Smooth muscle cell (in vitro differentiated cells): ENCODE results near the gene PSG4. TPM values are rescaled to one million over a fixed set of nuclear protein-coding genes. Genes with fewer than 3 reads are reported as not detected.
"Not testable (repeated sequence)": the region's sequence is repeated elsewhere in the genome, so short reads cannot be mapped to it uniquely, and the experiment has no call there.

Experiments
- DNase-seq: peaks from one replicate; lab custom pipeline; 2025; ENCODE audit not compliant: unreplicated experiment; lab: John Stamatoyannopoulos, UW
- H2AFZ ChIP-seq: fragments of 200-600 bp; sonication (generic); 2 replicates; pipeline ENCODE4 v1.6.0; 2016; ENCODE audit warnings: antibody characterized with exemption, low read depth, mild to moderate bottlenecking
- H3F3A ChIP-seq: fragments of 200-600 bp; sonication (generic); 2 replicates; pipeline ENCODE4 v1.6.0; 2017; ENCODE audit warnings: antibody characterized with exemption, low read depth
- H3K27ac ChIP-seq: fragments of 200-600 bp; sonication (generic); 2 replicates; pipeline ENCODE4 v1.5.1; 2016; ENCODE audit warnings: low read depth, mild to moderate bottlenecking
- H3K27me3 ChIP-seq: fragments of 200-600 bp; sonication (generic); 2 replicates; pipeline ENCODE4 v1.6.1; 2016; ENCODE audit warnings: low read depth, mild to moderate bottlenecking
- H3K36me3 ChIP-seq: fragments of 200-600 bp; sonication (generic); 2 replicates; pipeline ENCODE4 v1.5.1; 2016; ENCODE audit warnings: low read depth
- H3K4me1 ChIP-seq: fragments of 200-600 bp; sonication (generic); 2 replicates; pipeline ENCODE4 v1.5.1; 2016; ENCODE audit warnings: low read depth
- H3K4me2 ChIP-seq: fragments of 200-600 bp; sonication (generic); 2 replicates; pipeline ENCODE4 v1.6.0; 2016; ENCODE audit warnings: mild to moderate bottlenecking
- H3K4me3 ChIP-seq: fragments of 200-600 bp; sonication (generic); 2 replicates; pipeline ENCODE4 v1.5.1; 2016; ENCODE audit warnings: mild to moderate bottlenecking
- H3K79me2 ChIP-seq: fragments of 200-600 bp; sonication (generic); 2 replicates; pipeline ENCODE4 v1.6.0; 2016; ENCODE audit warnings: low read depth, mild to moderate bottlenecking
- H3K9ac ChIP-seq: fragments of 200-600 bp; sonication (generic); 2 replicates; pipeline ENCODE4 v1.6.0; 2016; ENCODE audit warnings: low read depth
- H3K9me3 ChIP-seq: fragments of 200-600 bp; sonication (generic); replicated peaks from 2 replicates; pipeline ENCODE4 v1.5.1; 2016; ENCODE audit warnings: low read depth
- H4K20me1 ChIP-seq: fragments of 200-600 bp; sonication (generic); 2 replicates; pipeline ENCODE4 v1.6.0; 2016; ENCODE audit warnings: low read depth
- WGBS: methylation state at CpG from one replicate; pipeline ENCODE4 v1.1.7; 2016; ENCODE audit warnings: low lambda C conversion rate; 5-methylcytosine and 5-hydroxymethylcytosine counted together
- polyA plus RNA-seq: library from polyadenylated mRNA; unstranded; fragments of >200 nt; fragmentation: Nextera tagmentation; extraction: Ambion mirVana; gene quantifications from 2 replicates; pipeline ENCODE4 v1.2.1, GENCODE V29; 2016
- total RNA-seq: library from RNA; depleted of rRNA; stranded (reverse); fragments of >200 nt; gene quantifications from 2 replicates; pipeline ENCODE4 v1.2.3, GENCODE V29; 2014

PSG4 gene
- total and polyA plus RNA-seq, 2 experiments from 2014 or later: not detected

DNA sequence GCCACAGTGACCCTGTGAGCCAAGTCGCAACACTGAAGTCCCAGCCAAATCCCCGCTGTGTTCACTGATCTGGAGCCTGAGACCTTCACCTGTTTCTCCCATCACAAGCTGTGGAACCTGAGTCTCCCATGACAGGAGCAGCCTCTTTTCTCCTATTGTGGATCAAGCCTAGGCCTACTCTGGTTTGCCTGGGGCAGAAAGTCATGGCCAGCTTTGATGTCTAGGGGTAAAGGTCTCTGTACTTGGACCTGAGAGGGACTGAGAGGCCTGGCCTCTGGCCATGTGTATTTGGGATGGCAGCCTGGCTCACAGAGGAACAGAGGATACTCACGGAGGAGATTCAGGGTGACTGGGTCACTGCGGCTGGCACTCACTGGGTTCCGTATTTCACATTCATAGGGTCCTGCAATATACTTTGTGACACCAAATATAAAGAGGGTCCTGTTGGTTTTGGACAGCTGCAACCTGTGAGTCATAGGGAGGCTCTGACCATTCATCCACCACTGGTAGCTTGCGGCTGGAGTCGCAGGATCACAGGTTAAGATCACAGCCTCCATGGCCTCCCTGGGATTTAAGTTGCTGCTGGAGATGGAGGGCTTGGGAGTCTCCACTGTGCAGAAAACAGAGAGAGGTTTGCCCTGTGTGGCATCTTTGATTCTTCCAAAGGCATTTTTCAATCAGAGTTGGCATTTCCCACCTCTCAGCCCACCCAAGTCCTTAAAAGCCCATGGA, 7.6 kb downstream of the PSG4 start:
- not testable (repeated sequence) for H4K20me1 ChIP-seq, H3K27ac ChIP-seq
- WGBS: 79% methylated on average over 4 of the region's 7 CpGs

DNA sequence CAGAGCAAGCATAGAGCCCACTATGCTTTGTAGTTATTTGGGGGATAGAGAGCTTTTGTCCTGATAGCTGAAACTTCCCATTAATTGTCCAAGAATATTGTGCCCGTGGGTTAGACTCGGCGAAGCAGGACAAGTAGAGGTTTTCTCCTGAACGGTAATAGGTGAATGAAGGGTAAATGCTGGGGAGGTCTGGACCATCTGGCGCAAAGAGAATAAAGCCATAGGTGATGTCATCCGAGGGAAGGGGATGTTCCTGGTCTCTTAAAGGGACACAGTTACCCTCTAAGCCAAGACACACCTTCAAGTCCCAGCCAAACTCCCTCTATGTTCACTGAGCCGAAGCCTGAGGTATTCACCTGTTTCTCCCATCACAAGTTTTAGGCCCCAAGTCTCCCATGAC, 11.0 kb downstream of the PSG4 start:
- H3K9me3 ChIP-seq, H2AFZ ChIP-seq, H3K27ac ChIP-seq, H3K4me2 ChIP-seq, H3K36me3 ChIP-seq, H4K20me1 ChIP-seq, H3K9ac ChIP-seq, H3K27me3 ChIP-seq, H3K4me1 ChIP-seq, H3F3A ChIP-seq, DNase-seq, H3K79me2 ChIP-seq, H3K4me3 ChIP-seq: not testable (repeated sequence)
- 74% methylated on average over 7 of the region's 7 CpGs for WGBS

More for the DNA sequence above, 7.6 kb downstream of the PSG4 start:
- not testable (repeated sequence) for H3K27me3 ChIP-seq, H3K79me2 ChIP-seq, H3F3A ChIP-seq, H3K36me3 ChIP-seq, H3K4me2 ChIP-seq, H2AFZ ChIP-seq, H3K4me1 ChIP-seq, H3K4me3 ChIP-seq, DNase-seq, H3K9ac ChIP-seq, H3K9me3 ChIP-seq

DNA sequence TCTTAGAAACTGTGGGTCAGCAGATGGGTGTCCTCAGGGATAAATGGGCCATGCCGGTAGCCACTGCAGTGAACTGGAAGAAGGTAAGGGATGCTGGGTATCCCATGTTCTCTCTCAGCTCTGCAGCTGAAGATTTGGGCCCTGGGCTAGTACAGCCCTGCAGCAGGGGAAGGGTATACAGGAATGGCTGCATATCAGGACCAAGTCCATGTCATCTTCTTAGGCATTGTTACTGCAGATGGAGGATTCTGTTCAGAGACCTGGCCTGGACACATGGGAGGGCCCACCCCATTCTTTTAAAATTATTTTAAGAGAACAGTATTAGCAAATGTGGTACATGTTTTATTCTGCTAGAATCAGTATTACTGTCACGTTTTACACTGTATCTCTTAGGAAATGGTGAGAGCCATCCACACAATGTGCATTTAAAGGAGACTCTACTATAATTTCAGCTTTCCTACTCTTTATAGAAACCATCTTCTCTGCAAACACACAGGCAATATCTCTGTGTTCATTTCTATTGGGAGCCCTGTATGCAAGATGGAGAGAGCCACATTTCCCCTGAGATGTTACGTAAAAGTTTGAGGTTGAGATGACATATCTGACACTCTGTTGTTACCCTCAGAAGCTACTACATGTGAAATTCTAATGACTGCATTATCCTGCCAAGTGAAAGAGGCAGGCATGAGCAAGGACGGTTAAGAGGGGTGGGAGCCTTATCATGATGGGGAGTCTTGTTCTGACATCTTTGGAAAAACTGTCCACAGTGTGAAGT, 12.9 kb downstream of the PSG4 start:
- H3K27me3 ChIP-seq, H3F3A ChIP-seq, DNase-seq, H3K4me2 ChIP-seq, H3K4me1 ChIP-seq, H3K9me3 ChIP-seq, H3K79me2 ChIP-seq, H3K27ac ChIP-seq, H3K36me3 ChIP-seq, H2AFZ ChIP-seq, H4K20me1 ChIP-seq, H3K9ac ChIP-seq, H3K4me3 ChIP-seq: not testable (repeated sequence)
- WGBS: 50% methylated on average over 4 of the region's 4 CpGs

DNA sequence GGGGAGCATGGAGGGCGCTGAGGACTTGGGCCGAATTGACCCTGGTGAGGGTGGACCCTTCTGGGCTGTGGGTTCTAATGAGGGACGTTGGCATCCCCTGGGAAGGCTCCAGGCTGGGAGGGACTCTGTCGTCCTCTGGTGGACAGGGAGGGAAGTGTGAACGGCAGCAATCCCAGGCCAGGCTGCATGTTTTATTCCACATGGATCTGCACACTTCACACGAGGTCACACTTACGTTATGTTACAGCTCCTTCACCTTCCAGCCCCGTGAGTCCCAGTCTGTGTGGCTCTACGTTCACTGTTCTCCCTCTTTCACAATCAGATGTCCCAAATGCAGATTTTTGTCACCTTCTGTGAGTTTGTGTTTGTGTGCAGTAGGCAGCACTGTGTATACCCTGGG, 17.3 kb downstream of the PSG4 start:
- H4K20me1 ChIP-seq, H3K79me2 ChIP-seq, H3F3A ChIP-seq, H3K9me3 ChIP-seq, H3K9ac ChIP-seq, H3K36me3 ChIP-seq, H3K4me1 ChIP-seq, H2AFZ ChIP-seq, H3K4me3 ChIP-seq, H3K4me2 ChIP-seq, H3K27ac ChIP-seq, H3K27me3 ChIP-seq, DNase-seq: not testable (repeated sequence)
- WGBS: 57% methylated on average over 8 of the region's 9 CpGs

DNA sequence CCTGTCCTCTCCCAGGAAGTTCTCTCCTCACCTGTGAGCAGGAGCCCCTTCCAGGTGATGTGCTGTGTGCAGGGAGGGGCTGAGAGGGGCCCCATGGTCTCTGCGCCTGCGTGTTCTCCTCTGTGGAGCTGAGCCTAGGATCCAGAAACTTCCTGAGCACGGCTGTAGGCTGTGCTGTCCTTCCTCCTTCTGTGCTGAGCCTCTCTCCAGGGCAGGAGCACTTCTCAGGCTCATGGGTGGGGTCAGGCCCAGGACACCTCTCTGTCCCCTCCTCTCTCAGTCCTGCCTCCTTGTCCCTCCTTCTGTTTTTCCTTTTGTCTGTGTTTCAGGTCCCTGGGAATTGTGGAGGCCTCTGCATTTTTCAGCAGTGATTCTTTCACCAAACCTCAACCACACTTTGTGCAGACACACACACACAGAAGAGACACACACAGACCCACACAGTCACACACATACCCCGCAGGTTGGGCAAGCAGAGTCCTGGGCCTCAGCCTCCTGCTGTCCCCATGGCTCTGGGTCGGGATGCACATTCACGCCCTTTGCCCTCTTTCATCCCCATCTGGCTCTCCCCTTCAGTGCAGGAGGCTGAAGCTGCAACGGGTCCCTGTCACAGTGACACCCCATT, 19.0 kb downstream of the PSG4 start, which contains the start of gene PSG5:
PSG5 (minus strand) TSS at position 226 of the 625 bp plus-strand sequence; CDS start at position 95, 131 bp downstream.
- not testable (repeated sequence) for H3F3A ChIP-seq, H4K20me1 ChIP-seq, H3K4me1 ChIP-seq, H3K79me2 ChIP-seq, H3K27me3 ChIP-seq, H3K4me3 ChIP-seq, H3K27ac ChIP-seq, H3K9ac ChIP-seq, DNase-seq, H3K36me3 ChIP-seq, H3K9me3 ChIP-seq, H2AFZ ChIP-seq, H3K4me2 ChIP-seq
- 70% methylated on average over 7 of the region's 7 CpGs for WGBS

DNA sequence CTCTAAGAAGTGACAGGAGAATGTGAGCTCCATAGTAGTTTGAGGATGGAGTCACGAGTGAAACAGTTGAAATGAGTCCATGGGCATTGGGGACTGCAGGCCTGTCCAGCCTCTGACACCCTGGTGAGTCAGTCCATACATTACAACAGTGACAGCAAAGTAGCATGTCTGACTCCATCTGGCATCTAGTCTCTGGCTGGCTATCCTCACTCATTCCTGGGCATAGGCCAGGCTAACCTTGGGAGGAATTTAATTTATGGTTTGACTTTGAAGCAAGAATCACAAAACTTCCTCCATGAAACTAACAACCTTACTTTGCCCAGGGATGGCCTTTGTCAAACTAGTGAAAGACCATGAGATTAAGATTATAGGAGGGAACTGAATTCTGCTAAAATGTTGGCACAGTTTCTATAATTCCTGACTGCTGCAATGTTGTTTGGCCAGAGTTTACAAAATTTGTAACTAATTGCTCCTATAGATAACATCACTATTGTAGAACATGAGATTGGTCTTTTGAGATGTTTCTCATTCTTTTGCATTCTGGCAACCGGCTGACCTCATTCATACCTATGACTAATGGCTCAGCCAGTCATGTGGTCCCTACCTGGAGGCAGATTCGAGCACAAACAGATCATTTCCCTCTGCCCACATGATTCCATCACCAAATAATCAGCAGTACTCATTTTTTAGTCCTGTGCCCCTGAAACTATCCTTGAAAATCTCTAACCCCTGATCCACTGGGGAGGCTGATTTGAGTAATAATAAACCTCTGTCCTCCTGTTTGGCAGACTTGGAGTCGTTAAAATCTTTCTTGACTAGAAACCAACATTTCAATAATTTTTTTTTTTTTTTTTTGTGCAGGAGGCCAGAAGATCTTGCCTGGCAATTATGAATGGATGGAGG, 23.3 kb downstream of the PSG4 start:
- not testable (repeated sequence) for H3K36me3 ChIP-seq, H3K4me1 ChIP-seq, H3K9me3 ChIP-seq, H2AFZ ChIP-seq, H3F3A ChIP-seq, H4K20me1 ChIP-seq, H3K27me3 ChIP-seq, H3K9ac ChIP-seq, H3K27ac ChIP-seq, H3K4me3 ChIP-seq, H3K4me2 ChIP-seq, DNase-seq, H3K79me2 ChIP-seq
- 42% methylated on average over 4 of the region's 4 CpGs for WGBS

DNA sequence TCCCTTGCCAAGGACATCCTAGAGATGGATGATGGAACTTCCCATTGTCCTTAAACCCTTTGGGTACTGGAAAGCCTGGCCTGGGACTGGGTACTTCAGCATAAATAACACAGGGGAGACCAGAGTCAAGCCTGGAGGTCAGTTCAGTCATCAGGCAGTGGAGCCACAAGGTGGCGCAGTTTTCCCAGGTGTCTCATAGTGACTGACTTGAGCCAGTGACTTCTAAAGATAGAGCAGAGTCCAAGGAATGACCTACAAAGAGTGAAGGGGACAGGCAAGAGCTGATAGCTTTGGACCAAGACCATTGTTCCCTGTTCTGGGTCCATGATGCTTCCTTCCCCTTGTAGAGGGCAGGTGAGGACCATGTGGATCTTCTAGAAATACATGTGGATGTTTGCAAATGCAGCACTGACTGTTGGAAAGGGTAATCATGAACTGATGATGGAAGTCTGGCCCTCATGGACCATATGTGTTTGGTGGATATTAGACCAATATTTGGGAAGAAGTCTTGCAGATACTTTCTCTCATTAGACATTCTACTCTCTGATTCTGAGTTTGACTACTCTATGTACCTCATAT, 25.8 kb downstream of the PSG4 start:
- not testable (repeated sequence) for H3K4me1 ChIP-seq, H3K4me3 ChIP-seq, H3F3A ChIP-seq, DNase-seq, H3K9ac ChIP-seq, H3K9me3 ChIP-seq, H2AFZ ChIP-seq, H3K27ac ChIP-seq, H3K4me2 ChIP-seq, H4K20me1 ChIP-seq, H3K79me2 ChIP-seq, H3K36me3 ChIP-seq, H3K27me3 ChIP-seq
- WGBS: 15% methylated on average over 1 of the region's 1 CpG
